ENCODE measurements around the gene C1QA.

The C1QA gene

DNA sequence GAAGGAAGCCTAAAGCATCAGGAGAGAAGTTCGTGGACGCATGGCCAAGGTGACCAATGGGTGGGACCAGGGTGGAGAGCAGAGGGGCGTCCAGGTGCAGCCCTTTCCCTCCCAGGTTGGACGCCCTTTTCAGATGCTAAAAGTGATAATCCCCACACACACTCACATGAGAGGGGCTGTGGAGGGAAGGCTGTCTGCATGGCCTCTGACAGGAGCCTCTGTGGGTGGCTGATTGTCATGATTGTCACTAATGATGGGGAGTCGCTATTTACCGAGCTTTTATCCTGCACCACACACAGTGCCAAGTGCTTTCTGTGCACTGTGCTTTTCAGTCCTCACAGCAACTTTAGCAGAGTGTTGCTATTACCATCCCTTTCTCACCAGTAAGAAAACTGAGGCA lies 27.1 kb upstream of the C1QA start:
- H3K4me2 ChIP-seq (ENCODE audit: low read length), result no peak overlapping the region
- no peak overlapping the region for H2AFZ ChIP-seq (ENCODE audit: low read length)
- H3K4me3 ChIP-seq (ENCODE audit: low read depth, low read length, poor library complexity, severe bottlenecking), result no peak overlapping the region
- no peak overlapping the region for H3K27ac ChIP-seq (ENCODE audit: low read depth, low read length, poor library complexity, severe bottlenecking)
- no peaks in the 10 kb centered on the region for H4K20me1 ChIP-seq (ENCODE audit: insufficient read depth, low read length)
- no peaks in the 10 kb centered on the region for H3F3A ChIP-seq (ENCODE audit: insufficient read depth, low read length)
- no peaks in the 10 kb centered on the region for H3K27me3 ChIP-seq (ENCODE audit: insufficient read depth, low read length)
- no peaks in the 10 kb centered on the region for H3K9me3 ChIP-seq (ENCODE audit: low read length)
- H3K9me2 ChIP-seq (ENCODE audit: low read depth, low read length), result no peaks in the 10 kb centered on the region
- no peak overlapping the region for H3K9ac ChIP-seq (ENCODE audit: low read length)
- no peaks in the 10 kb centered on the region for H3K79me2 ChIP-seq (ENCODE audit: insufficient read depth, low read length)
- no peaks in the 10 kb centered on the region for H3K36me3 ChIP-seq (ENCODE audit: insufficient read depth, low read length)
- H3K4me1 ChIP-seq (ENCODE audit: insufficient read depth, low read length, severe bottlenecking), result no peaks in the 10 kb centered on the region
- TF ChIP-seq EZH2 (IDR thresholded peaks at IDR 0.05; ENCODE audit: borderline replicate concordance, low read length), result no peak
- TF ChIP-seq, protein P1, sequence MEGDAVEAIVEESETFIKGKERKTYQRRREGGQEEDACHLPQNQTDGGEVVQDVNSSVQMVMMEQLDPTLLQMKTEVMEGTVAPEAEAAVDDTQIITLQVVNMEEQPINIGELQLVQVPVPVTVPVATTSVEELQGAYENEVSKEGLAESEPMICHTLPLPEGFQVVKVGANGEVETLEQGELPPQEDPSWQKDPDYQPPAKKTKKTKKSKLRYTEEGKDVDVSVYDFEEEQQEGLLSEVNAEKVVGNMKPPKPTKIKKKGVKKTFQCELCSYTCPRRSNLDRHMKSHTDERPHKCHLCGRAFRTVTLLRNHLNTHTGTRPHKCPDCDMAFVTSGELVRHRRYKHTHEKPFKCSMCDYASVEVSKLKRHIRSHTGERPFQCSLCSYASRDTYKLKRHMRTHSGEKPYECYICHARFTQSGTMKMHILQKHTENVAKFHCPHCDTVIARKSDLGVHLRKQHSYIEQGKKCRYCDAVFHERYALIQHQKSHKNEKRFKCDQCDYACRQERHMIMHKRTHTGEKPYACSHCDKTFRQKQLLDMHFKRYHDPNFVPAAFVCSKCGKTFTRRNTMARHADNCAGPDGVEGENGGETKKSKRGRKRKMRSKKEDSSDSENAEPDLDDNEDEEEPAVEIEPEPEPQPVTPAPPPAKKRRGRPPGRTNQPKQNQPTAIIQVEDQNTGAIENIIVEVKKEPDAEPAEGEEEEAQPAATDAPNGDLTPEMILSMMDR (IDR thresholded peaks at IDR 0.05; ENCODE audit: low read length), result no peak

DNA sequence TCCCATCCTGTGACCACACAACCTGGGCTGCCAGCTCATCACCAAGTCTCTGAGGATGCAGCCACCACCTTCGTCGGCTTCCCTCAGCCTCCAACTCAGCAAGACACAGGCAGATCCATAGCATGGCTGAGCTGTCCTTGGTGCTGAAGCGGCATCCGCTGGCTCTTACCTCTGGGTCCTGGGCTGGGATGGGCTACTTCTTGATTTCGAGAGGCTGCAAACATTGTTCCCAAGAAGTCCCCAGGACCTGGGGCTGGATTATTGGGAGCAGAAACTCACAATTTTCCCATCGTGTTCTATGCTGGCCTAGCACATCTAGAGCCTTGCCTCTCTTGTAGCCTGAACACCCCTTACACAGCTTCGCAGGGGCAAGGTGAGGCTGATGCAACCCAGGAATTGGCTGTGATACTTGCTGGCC lies 24.9 kb upstream of the C1QA start:
- H3K4me2 ChIP-seq (ENCODE audit: low read length), result no peak overlapping the region
- H3K9me2 ChIP-seq (ENCODE audit: low read depth, low read length), result no peaks in the 10 kb centered on the region
- H3K27me3 ChIP-seq (ENCODE audit: insufficient read depth, low read length), result no peaks in the 10 kb centered on the region
- no peak overlapping the region for H3K9ac ChIP-seq (ENCODE audit: low read length)
- H3K27ac ChIP-seq (ENCODE audit: low read depth, low read length, poor library complexity, severe bottlenecking), result no peak overlapping the region
- H3K4me3 ChIP-seq (ENCODE audit: low read depth, low read length, poor library complexity, severe bottlenecking), result no peak overlapping the region
- H4K20me1 ChIP-seq (ENCODE audit: insufficient read depth, low read length), result no peaks in the 10 kb centered on the region
- no peaks in the 10 kb centered on the region for H3F3A ChIP-seq (ENCODE audit: insufficient read depth, low read length)
- TF ChIP-seq EZH2 (IDR thresholded peaks at IDR 0.05; ENCODE audit: borderline replicate concordance, low read length), result no peak
- TF ChIP-seq, protein P1 (IDR thresholded peaks at IDR 0.05; ENCODE audit: low read length), result no peak
- H3K9me3 ChIP-seq (ENCODE audit: low read length), result no peaks in the 10 kb centered on the region
- no peak overlapping the region for H2AFZ ChIP-seq (ENCODE audit: low read length)
- H3K79me2 ChIP-seq (ENCODE audit: insufficient read depth, low read length), result no peaks in the 10 kb centered on the region
- no peaks in the 10 kb centered on the region for H3K36me3 ChIP-seq (ENCODE audit: insufficient read depth, low read length)
- H3K4me1 ChIP-seq (ENCODE audit: insufficient read depth, low read length, severe bottlenecking), result no peaks in the 10 kb centered on the region

DNA sequence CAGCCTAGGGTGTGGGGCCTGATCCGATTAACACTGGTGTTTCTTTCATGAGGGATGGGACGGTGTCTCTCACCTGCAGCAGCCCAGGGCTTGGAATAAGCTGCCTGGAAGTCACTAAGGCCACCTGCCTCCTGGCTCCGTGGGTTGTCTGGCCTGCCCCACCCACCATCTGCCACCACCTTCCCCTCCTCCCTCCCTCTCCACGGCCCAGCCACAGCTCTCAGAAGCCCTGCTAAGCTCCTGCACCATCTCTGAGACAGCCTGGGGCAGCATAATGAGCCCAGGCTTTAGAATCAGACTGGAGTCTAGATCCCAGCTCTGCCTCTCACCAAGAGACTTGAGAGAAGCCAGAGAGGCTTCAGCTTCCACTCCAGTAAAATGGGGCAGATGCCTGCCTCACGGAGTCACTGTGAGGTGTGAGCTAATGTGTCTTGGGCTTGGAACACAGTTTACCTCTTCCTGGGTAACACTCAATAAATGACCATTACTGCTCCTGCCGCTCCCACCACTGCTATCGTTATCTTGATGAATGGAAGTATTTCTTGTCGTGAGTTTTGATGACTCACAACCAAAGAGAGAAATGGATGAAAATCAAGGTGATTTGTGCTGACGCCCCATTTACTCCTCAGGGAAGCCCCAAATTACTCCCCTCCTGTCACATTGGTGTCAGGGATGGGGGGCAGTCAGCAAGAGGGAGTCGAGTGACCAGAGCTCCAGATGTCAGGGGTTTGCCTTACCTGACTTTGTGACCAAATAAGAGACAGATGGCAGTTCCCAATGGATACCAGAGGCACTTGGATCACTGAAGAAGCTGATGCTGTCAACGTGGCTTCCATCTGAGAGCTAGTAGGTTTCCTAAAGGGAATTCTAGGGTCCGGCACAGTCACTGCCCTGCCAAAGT lies 23.5 kb upstream of the C1QA start:
- H3K36me3 ChIP-seq (ENCODE audit: insufficient read depth, low read length), result no peaks in the 10 kb centered on the region
- no peak overlapping the region for H2AFZ ChIP-seq (ENCODE audit: low read length)
- no peaks in the 10 kb centered on the region for H4K20me1 ChIP-seq (ENCODE audit: insufficient read depth, low read length)
- H3K79me2 ChIP-seq (ENCODE audit: insufficient read depth, low read length), result no peaks in the 10 kb centered on the region
- H3F3A ChIP-seq (ENCODE audit: insufficient read depth, low read length), result no peaks in the 10 kb centered on the region
- H3K9ac ChIP-seq (ENCODE audit: low read length), result no peak overlapping the region
- no peak overlapping the region for H3K4me3 ChIP-seq (ENCODE audit: low read depth, low read length, poor library complexity, severe bottlenecking)
- no peaks in the 10 kb centered on the region for H3K27me3 ChIP-seq (ENCODE audit: insufficient read depth, low read length)
- no peaks in the 10 kb centered on the region for H3K9me2 ChIP-seq (ENCODE audit: low read depth, low read length)
- TF ChIP-seq EZH2 (IDR thresholded peaks at IDR 0.05; ENCODE audit: borderline replicate concordance, low read length), result no peak
- TF ChIP-seq, protein P1 (IDR thresholded peaks at IDR 0.05; ENCODE audit: low read length), result no peak
- H3K4me1 ChIP-seq (ENCODE audit: insufficient read depth, low read length, severe bottlenecking), result no peaks in the 10 kb centered on the region
- H3K4me2 ChIP-seq (ENCODE audit: low read length), result no peak overlapping the region
- no peak overlapping the region for H3K27ac ChIP-seq (ENCODE audit: low read depth, low read length, poor library complexity, severe bottlenecking)
- no peaks in the 10 kb centered on the region for H3K9me3 ChIP-seq (ENCODE audit: low read length)
